Measurements from ENCODE around the gene ATP5PF.
"Not testable (repeated sequence)": the region's sequence is repeated elsewhere in the genome, so short reads cannot be mapped to it uniquely, and the experiment has no call there.

The ATP5PF gene

DNA sequence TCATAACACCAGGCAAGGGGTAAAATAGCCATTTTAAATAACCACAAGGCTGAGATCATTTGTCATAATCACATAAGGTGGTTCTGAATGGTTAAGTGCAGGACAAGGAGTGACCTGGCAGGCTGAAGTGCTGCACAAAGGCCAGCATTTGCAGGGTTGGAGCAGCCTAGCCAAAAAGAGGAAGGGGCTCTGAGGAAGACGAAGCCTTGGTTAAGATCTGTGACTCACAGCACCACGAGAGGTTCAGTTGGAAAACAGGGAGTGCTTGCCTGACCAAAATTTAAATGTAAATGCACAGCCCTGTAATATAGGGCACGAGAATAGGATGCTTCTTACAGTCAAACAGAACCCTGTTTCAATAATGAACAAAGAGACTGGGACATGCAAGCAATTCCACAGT, 12.1 kb downstream of the ATP5PF start:
- DNase-seq (ENCODE audit: low spot score), result no peak

DNA sequence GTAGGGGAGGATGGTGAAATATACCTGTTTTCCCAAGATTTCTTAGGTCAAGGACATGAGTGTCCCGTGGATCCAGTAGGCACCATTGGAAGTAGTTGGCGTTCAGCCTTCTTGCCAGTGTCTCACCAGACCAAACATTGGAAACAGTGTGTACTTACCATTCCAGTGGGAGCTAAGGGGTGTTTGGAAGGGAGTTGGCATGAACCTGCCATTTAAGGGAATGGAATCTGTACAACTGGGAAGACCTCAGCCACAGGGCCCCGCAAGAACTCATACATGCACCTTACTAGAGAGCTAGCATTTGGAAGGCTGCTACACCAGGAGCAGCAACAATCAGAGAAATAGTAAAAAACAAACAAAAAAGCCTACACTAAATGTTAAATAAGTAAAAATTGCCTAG, 12.7 kb downstream of the ATP5PF start:
- no peak for DNase-seq (ENCODE audit: low spot score)

DNA sequence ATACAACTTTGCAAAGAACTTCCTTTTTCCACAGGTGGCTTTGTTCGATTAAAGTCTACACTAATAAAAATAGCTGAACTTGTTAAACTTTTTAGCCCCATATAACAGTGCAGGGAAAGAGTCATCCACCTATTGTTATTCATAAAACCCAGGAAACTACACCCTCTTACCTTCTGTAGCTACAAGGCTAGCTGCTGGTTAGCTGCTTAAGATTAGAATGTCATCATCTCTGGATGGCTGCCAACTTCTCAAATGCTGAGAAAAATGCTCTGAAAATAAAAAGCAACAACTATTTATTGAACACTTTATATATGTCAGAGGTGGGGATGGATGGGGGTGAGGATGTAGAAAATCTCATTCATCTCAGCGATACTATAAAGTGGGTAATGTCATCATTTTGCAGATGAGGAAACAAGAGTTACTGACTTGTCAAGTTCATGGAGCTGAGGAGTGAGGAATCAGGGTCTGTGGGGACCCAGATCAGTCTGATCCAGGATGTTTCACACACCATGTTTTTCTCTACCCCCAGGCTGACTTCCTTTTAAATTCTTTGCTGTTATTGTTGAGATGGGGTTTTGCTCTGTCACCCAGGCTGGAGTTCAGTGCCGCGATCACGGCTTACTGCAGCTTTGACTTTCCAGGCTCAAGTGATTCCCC, 17.1 kb downstream of the ATP5PF start:
- DNase-seq (ENCODE audit: low spot score), result peak; percentile 18

DNA sequence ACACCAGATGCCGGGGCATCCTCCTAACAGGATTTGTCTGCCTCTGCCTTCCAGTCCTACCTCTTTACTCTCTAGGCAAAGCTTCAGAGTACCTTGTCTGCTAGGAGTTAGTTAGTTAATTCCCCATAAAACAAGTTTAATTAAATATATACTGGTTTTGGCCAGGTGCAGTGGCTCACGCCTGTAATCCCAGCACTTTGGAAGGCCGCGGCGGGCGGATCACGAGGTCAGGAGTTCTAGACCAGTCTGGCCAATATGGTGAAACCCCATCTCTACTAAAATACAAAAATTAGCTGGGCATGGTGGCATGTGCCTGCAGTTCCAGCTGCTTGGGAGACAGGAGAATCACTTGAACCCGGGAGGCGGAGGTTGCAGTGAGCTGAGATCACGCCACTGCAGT, 20.6 kb downstream of the ATP5PF start:
- not testable (repeated sequence) for DNase-seq (ENCODE audit: low spot score)

DNA sequence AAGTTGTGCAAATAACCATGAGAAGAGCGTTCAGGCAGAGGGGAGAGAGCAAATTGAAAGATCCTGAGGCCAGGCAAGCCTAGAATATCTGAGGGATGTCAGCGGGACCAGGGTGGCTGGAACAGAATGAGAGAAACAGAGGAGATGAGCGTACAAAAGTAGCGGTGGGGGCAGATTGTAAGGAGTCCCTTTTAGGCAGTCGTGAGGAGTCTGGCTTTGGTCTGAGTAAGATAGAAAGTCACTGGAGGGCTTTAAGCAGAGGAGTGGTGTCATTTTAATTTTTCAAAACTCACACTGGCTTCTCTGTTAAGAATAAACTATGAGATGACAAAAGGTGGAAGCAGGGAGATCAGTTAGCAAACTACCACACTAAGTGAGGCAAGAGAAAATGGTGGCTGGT, 24.2 kb downstream of the ATP5PF start:
- DNase-seq (ENCODE audit: low spot score), result no peak

DNA sequence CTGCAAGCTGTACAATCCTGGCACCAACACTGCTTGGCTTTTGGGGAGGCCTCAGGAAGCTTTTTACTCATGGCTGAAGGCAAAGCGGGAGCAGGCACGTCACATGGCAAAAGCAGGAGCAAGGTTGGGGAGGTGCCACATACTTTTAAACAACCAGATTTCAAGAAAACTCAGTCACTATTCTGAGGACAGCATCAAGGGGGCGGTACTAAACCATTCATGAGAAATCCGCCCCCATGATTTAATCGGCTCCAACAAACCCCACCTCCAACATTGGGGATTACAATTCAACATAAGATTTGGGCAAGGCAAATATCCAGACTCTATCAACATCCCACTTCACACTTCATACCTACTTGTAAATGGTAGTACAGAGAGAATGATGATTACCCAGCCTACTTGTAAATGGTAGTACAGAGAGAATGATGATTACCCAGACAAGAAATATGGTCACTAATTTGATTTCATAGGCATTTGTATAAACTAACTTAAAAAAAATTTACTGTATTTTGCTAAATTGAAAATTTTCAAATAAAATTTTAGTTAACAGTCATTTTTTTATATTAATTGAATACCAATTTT, 24.9 kb downstream of the ATP5PF start:
- DNase-seq (ENCODE audit: low spot score), result no peak

DNA sequence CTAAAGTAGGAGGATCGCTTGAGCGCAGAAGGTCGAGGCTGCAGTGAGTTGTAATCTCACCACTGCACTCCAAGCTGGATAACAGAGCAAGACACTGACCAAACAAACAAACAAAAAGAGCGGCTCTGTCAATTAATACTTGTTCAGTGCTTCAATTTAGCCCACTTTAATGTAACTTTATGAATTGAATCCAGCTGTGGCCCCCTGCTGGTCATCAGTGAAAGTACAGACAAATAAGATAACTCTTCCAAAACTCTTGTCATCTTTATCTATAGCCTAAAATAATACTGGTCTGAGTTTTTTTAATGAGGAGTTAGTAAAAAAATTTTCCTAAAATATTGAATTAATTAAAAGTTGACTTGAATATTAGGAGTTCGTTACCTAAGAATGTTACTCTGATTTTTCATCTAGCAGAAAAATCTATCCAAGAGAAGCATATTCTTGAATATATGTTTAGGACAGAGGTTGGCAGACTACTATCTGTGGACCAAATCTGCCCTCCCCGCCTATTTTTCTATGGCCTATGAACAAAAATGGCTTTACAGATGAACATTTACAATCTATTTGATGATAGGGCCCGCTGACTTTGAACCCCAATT, 26.1 kb downstream of the ATP5PF start:
- peak; percentile 52 for DNase-seq (ENCODE audit: low spot score)

DNA sequence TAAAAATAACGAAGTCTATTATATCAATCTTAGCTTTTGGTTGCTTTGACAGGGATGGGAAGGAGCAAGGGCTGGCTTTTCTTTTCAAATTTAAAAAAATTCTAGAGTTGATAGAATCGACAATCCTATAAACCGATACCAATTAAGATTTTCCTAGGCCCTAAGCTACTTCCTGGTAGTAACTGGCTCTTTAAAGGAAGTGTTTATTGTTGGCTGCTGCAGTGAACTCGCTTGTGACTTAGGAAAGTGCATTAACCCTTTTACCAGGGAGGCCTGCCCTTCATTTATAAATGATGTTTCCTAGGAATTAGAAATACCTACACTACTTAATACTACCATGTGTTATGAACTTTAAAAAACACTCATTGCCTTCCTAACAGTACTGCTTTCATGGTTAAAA, 33.2 kb downstream of the ATP5PF start:
- DNase-seq (ENCODE audit: low spot score), result no peak

DNA sequence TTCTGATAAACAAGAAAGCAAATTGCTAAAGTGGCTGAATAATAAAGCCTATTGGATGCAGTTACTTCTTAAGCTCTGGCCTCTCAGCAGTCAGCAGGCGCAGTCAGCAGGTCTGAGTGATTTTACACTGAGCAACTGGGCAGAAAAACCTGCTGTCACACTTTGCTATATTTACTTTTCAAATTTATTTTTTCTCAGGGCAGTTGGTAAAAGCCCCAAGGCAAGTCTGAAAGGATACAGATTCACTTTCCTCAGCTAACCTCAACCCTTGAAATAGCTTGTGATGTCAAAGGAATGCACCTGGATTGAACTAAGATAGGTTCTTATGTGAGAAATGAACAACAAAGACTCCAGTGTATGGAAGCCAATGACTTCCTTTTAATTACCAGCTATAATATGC, 34.0 kb downstream of the ATP5PF start:
- DNase-seq (ENCODE audit: low spot score), result no peak

DNA sequence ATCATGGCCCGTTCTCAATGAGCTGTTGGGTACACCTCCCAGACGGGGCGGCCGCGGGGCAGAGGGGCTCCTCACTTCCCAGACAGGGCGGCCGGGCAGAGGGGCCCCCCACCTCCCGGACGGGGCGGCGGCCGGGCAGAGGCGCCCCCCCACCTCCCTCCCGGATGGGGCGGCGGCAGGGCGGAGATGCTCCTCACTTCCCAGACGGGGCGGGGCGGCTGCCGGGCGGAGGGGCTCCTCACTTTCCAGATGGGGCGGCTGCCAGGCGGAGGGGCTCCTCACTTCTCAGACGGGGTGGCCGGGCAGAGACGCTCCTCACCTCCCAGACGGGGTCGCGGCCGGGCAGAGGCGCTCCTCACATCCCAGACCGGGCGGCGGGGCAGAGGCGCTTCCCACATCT, 39.2 kb downstream of the ATP5PF start:
- not testable (repeated sequence) for DNase-seq (ENCODE audit: low spot score)

DNA sequence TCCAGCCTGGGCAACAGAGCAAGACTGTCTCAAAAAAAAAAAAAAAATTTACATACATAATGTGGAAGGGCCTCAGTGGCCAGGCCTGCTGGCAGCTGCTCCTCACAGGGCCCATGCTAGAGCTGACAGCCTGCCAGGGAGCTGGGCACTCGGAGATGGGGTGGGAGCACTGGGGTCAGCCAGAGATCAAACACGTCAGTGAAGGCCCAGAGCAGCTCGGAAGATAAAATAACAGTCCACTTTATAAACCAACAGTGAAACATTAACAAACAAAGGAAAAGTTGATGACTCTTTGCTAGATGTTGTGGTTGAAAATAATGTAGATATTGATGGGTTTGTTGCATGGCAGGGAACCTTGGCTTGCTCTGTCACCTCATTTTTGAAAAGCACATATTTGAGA, 42.7 kb downstream of the ATP5PF start:
- no peak for DNase-seq (ENCODE audit: low spot score)

DNA sequence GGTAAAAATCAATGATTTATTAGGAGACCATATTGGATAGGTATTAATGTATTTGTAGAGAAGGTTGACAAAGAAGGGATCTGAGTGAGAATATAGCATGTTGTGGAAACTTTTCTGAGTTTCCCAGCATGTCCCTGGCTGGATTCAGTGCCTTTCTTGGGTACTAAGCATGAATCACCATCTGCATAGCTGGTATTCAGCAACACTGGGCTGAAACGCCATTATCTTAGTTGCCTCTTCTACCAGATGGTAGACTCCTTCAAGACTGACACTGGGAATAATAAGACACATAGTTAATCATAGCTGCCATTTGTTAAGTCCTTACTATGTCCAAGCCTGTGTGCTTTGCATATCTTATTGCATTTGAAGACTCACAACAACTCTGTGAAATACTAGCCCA, 45.5 kb downstream of the ATP5PF start:
- peak; percentile 35 for DNase-seq (ENCODE audit: low spot score)

DNA sequence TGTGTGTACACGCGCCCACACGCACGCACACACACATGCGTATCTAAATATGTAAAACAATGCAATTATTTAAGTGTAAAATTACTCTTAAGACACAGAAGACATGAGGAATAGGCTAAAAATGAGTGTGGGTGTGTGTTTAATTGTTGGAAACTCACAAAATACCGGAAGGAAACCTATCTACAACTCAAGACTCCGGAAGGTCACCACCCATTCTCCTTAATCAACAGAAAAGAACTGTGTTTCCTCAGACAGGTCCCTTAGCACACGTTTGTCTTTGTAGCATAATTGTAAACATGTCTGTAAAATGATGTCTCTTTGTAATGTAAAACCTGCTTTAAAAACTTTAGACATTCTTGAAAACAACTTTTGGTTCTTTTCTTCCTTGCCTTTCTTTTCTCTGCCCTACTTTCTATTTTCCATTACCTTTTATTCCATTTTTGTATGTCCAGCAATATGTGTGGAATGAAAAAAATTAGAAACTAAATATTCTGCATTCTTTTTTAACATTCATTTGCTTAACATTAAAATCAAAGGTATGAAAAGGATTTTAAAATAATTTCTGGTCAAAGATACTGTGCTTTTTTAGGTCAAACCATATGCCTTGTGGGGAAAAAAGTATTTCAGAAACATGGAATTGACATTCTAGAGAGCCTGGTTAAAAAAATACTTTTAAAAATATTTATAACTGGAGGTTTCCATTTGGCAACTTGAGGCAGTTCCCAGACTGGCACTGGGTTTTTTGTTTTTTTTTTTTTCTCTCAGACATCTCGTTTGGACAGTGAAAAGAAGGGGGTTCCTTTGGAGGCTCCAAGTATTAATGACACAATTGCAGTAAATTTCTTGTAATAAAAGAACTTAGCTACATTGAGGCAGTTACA, 46.2 kb downstream of the ATP5PF start:
- DNase-seq (ENCODE audit: low spot score), result peak; percentile 21

DNA sequence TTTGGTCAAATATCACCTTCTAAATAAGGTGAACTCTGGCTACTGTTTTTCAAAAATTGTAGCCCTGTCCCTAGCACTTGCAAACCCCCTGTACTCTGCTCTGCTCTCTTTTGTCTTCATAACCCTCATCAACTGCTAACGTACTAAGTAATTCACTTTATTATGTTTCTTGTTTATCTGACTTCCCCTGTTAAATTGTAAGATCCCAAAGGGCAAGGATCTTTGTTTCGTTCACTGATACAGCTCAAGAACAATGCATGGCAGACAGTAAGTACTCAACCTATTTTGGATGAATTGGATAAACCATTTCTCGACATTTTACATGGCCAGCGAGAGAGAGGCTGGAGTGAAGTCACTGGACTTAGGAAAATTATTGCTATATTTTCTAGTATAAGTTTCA, 46.9 kb downstream of the ATP5PF start:
- DNase-seq (ENCODE audit: low spot score), result no peak

DNA sequence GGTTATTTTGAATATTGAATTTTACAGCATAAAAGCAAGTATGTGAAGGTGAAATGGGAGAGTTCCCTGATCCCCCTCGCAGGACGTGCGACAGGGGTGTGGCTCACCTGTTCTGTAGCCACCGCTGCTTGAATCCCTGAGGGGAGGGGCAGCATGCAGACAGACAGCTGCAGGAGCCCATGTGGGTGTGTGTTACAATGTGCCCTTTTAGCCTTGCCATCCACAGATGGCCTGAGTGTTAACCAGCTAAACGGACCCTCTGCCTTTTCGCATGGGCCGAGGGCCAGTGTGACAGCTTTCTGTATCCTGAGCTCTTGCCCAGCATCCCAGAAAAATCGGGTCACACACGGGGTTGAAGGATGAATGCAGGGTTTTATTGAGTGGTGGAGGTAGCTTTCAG, 52.3 kb downstream of the ATP5PF start:
- no peak for DNase-seq (ENCODE audit: low spot score)

DNA sequence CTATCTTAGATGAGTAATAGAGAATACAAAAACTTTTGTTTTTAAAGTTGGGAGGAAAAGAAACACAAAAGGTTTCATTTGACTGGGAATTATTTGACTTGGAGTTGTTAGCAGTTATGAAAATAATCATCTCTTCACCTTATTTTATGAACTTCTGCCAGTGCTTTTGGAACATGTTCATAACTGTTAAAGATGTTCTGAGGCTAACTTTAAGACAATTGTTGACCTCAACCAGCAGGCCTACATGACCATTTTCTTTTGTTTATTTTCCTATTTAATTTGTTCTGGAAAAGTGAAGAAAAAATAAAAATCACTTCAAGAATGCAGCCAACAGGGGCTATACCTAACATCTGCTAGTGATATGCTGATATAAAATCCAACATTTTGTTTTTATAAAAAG, 58.3 kb downstream of the ATP5PF start:
- no peak for DNase-seq (ENCODE audit: low spot score)
